HepG2 (cell line): ENCODE data around the gene MAP2K5. TPM values are rescaled to one million over a fixed set of nuclear protein-coding genes. Genes with fewer than 3 reads are reported as not detected.

ENCODE experiments used
- ATAC-seq: fragments of 200-7000 bp; cut with Tn5 transposase; 3 replicates; pipeline ENCODE4 v1.9.1; 2020; ENCODE audit warnings: mild to moderate bottlenecking, moderate library complexity
- BruUV-seq: library from RNA; stranded (reverse); fragments of 400-500 nt; replicated peaks from 2 replicates; lab custom pipeline; 2021; lab: Mats Ljungman, UMichigan
- CTCF ChIA-PET: fragments of 300-600 bp; formaldehyde crosslinking; extraction: SDS; loops from one replicate; lab custom pipeline; 2021; ENCODE audit warnings: low total read pairs, inconsistent platforms, low intra/inter-chr PET ratio; lab: Yijun Ruan, JAX
- POLR2A ChIA-PET: fragments of 350-600 bp; sonication (Branson Sonifier 250); formaldehyde crosslinking; loops from one replicate; lab custom pipeline; 2020; ENCODE audit warnings: antibody characterized with exemption, inconsistent platforms; lab: Yijun Ruan, JAX
- DNase-seq: peaks from one replicate; pipeline ENCODE4 v3.0.0-alpha.2; 2015; ENCODE audit warnings: low spot score
- FAIRE-seq: peaks from 3 replicates; lab custom pipeline; 2011; peaks lifted over from hg19 to GRCh38; lab: Jason Lieb, UNC
- H2AFZ ChIP-seq: one replicate; pipeline ENCODE4 v1.6.1; 2011; ENCODE audit warnings: low read length, inconsistent platforms
- H3K27ac ChIP-seq: fragments of 300-600 bp; 3 replicates; pipeline ENCODE4 v1.8.0; 2011; ENCODE audit warnings: mixed run types, mild to moderate bottlenecking, mixed read lengths, low read length, inconsistent platforms; ENCODE audit not compliant: insufficient read depth; ENCODE audit errors: extremely low read length
- H3K27me3 ChIP-seq, 2 experiments: fragments of 200-600 bp in 1 of 2; 2 replicates in 1 of 2; 3 replicates in 1 of 2; pipeline versions ENCODE4 v1.6.0 to v1.8.0; 2011; ENCODE audit warnings: low read length in 2 of 2, mild to moderate bottlenecking in 2 of 2, moderate library complexity in 2 of 2, inconsistent platforms in 1 of 2; ENCODE audit not compliant: insufficient read depth in 2 of 2, control insufficient read depth in 1 of 2
- H3K36me3 ChIP-seq, 2 experiments: fragments of 200-600 bp in 1 of 2; replicated peaks in 1 of 2; 2 replicates in 1 of 2; 3 replicates in 1 of 2; pipeline versions ENCODE4 v1.5.1 to v1.8.0; 2011; ENCODE audit warnings: low read length in 2 of 2, inconsistent platforms in 1 of 2; ENCODE audit not compliant: insufficient read depth in 2 of 2, control insufficient read depth in 1 of 2
- H3K4me1 ChIP-seq: 2 replicates; pipeline ENCODE4 v1.5.1; 2012; ENCODE audit warnings: low read length, inconsistent platforms; ENCODE audit not compliant: insufficient read depth
- H3K4me2 ChIP-seq: 2 replicates; pipeline ENCODE4 v1.6.0; 2011; ENCODE audit warnings: low read depth, low read length, inconsistent platforms
- H3K4me3 ChIP-seq, 3 experiments: fragments of 200-600 bp in 1 of 3; sonication (generic), shearing (Covaris generic) in 1 of 3; replicated peaks in 1 of 3; 2 replicates each; pipeline ENCODE4 v1.5.1; 2011 to 2016; ENCODE audit warnings: low read length in 3 of 3, inconsistent platforms in 2 of 3, low read depth in 2 of 3, mild to moderate bottlenecking in 2 of 3, control low read depth in 1 of 3, mixed read lengths in 1 of 3; ENCODE audit not compliant: insufficient read depth in 1 of 3
- H3K79me2 ChIP-seq: one replicate; pipeline ENCODE4 v1.6.1; 2011; ENCODE audit warnings: low read length, inconsistent platforms; ENCODE audit not compliant: insufficient read depth
- H3K9ac ChIP-seq: 2 replicates; pipeline ENCODE4 v1.6.0; 2011; ENCODE audit warnings: mild to moderate bottlenecking, low read depth, low read length, inconsistent platforms; ENCODE audit not compliant: insufficient read depth
- H3K9me3 ChIP-seq: 2 replicates; pipeline ENCODE4 v1.5.1; 2012; ENCODE audit warnings: mild to moderate bottlenecking, low read length
- H4K20me1 ChIP-seq: 2 replicates; pipeline ENCODE4 v1.6.0; 2011; ENCODE audit warnings: inconsistent platforms, mild to moderate bottlenecking, low read length, moderate library complexity; ENCODE audit not compliant: insufficient read depth
- CBX5 ChIP-seq: sonication (generic); formaldehyde crosslinking; IDR thresholded peaks from 2 replicates; pipeline ENCODE4 v1.4.0; 2020; ENCODE audit warnings: missing genetic modification reagents, borderline replicate concordance
- EHMT2 ChIP-seq: fragments of 200-600 bp; sonication (generic); IDR thresholded peaks from 2 replicates; pipeline ENCODE4 v1.7.0; 2017; ENCODE audit warnings: antibody characterized with exemption, low read depth, low read length, borderline replicate concordance
- GMEB2 ChIP-seq: IDR thresholded peaks from 2 replicates; pipeline ENCODE4 v1.6.1; 2016; ENCODE audit warnings: missing biosample characterization, missing genetic modification reagents, low read depth
- HINFP ChIP-seq: sonication (generic); formaldehyde crosslinking; IDR thresholded peaks from 2 replicates; pipeline ENCODE4 v1.4.0; 2020; ENCODE audit warnings: low read depth, mild to moderate bottlenecking, missing genetic modification reagents
- PRPF4 ChIP-seq: fragments of 200-400 bp; formaldehyde crosslinking; IDR thresholded peaks from 2 replicates; pipeline ENCODE4 v1.6.1; 2016; ENCODE audit warnings: low read length, low read depth; ENCODE audit not compliant: poor library complexity, severe bottlenecking
- SP1 ChIP-seq, 2 experiments: fragments of 450-650 bp in 1 of 2; sonication (generic) in 1 of 2; formaldehyde crosslinking in 1 of 2; IDR thresholded peaks; 2 replicates each; pipeline versions ENCODE4 v1.4.0 to v1.6.1; 2016 to 2020; ENCODE audit warnings: missing genetic modification reagents in 1 of 2
- THAP7 ChIP-seq: sonication (generic); formaldehyde crosslinking; IDR thresholded peaks from 2 replicates; pipeline ENCODE4 v1.8.1; 2023; ENCODE audit warnings: mild to moderate bottlenecking, missing genetic modification reagents
- ZNF616 ChIP-seq: sonication (generic); formaldehyde crosslinking; IDR thresholded peaks from 2 replicates; pipeline ENCODE4 v1.5.0; 2020; ENCODE audit warnings: low read depth, mild to moderate bottlenecking, missing genetic modification reagents
- ZNF639 ChIP-seq: conservative IDR thresholded peaks from 2 replicates; pipeline ENCODE4 v1.6.1; 2018; ENCODE audit warnings: missing genetic modification reagents
- WGBS: methylation state at CpG from one replicate; pipeline ENCODE4 v1.1.6; 2017; ENCODE audit warnings: low lambda C conversion rate; 5-methylcytosine and 5-hydroxymethylcytosine counted together
- in situ Hi-C: cut with HindIII; loops from 2 replicates; pipeline ENCODE4 v1.10.0; 2017; ENCODE audit warnings: low pct_unique_long_range_greater_than_20kb; ENCODE audit not compliant: extremely low pct_ligation_motif_present
- intact Hi-C: fragments of 100-400 bp; cut with micrococcal nuclease; formaldehyde crosslinking; loops from one replicate; pipeline ENCODE4 v1.10.0; 2022; ENCODE audit not compliant: unreplicated experiment
- polyA plus RNA-seq, 8 experiments: library from polyadenylated mRNA; depleted of rRNA in 3 of 8; stranded (reverse) in 7 of 8; unstranded in 1 of 8; fragments of >200 nt; fragmentation: Illumina TruSeq in 4 of 8; extraction: Trizol in 4 of 8; gene quantifications; 2 replicates each; pipeline versions ENCODE4 v1.2.1 to v1.2.3, GENCODE V29; 2011 to 2016; ENCODE audit warnings: low read depth in 4 of 8, missing spikeins in 1 of 8, mixed read lengths in 1 of 8; ENCODE audit not compliant: insufficient read depth in 1 of 8
- total RNA-seq, 5 experiments: library from RNA; depleted of rRNA; stranded (reverse); fragments of >200 nt; fragmentation: Illumina TruSeq; extraction: Trizol; gene quantifications; 2 replicates each; pipeline ENCODE4 v1.2.3, GENCODE V29; 2016; ENCODE audit warnings: low read depth in 1 of 5

Gene MAP2K5
- total and polyA plus RNA-seq, 2 of the 13 experiments (the other 11 are each of a cell fraction or from before 2014, with no cell fraction given), result 4.0 to 4.3 TPM

- TF ChIP-seq ZNF639 (CRISPR knock-in tag) (no peak), EHMT2 (no peak)
These were observed 14.0 kb upstream of the MAP2K5 start (continued) for GRCh38 chr15:67528513-67528912.

- no peak overlapping the region for H3K27ac ChIP-seq
- H3K27me3 ChIP-seq, result no peaks in the 10 kb centered on the region
- H3K36me3 ChIP-seq, result no peaks in the 10 kb centered on the region
- ATAC-seq, result no peak
- no peak overlapping the region for H2AFZ ChIP-seq
- no peak overlapping the region for H3K4me2 ChIP-seq
- no peak for FAIRE-seq
- H3K4me1 ChIP-seq, result peaks cover 7% of the 10 kb centered on the region; the same call in 1 of the 2 replicates
- ChIA-PET POLR2A (interaction anchor here (0.7 kb wide), 1 partner anchor 11 kb away, joined by 3 read pairs; the partner anchor contains the start of gene C15orf61), CTCF (no interaction called here)
- H3K4me3 ChIP-seq, result no peak overlapping the region
- no peaks in the 10 kb centered on the region for H4K20me1 ChIP-seq
- no peaks in the 10 kb centered on the region for H3K9me3 ChIP-seq
- TF ChIP-seq THAP7, result no peak
- in situ Hi-C loops (no loop called here), intact Hi-C loops (no loop called here)
- WGBS, result 71% methylated on average over 3 of the region's 3 CpGs
- no peaks in the 10 kb centered on the region for H3K79me2 ChIP-seq
- DNase-seq, result no peak
- no peak overlapping the region for H3K9ac ChIP-seq
- no TSS peak for BruUV-seq
These were observed 11.1 kb upstream of the MAP2K5 start for GRCh38 chr15:67531379-67531914.

GRCh38 chr15:67533873-67534272, 8.6 kb upstream of the MAP2K5 start:
- BruUV-seq, result no TSS peak

More at GRCh38 chr15:67533873-67534272, 8.6 kb upstream of the MAP2K5 start:
- H3K4me1 ChIP-seq, result peaks cover 8% of the 10 kb centered on the region; the same call in 1 of the 2 replicates
- ChIA-PET CTCF (no interaction called here), POLR2A (no interaction called here)
- H3K79me2 ChIP-seq, result no peaks in the 10 kb centered on the region
- no peak overlapping the region for H3K9ac ChIP-seq
- intact Hi-C loops (no loop called here), in situ Hi-C loops (no loop called here)
- H3K9me3 ChIP-seq, result no peaks in the 10 kb centered on the region
- no peak for DNase-seq
- H3K36me3 ChIP-seq, result no peaks in the 10 kb centered on the region
- no peak for FAIRE-seq
- no peak overlapping the region for H2AFZ ChIP-seq
- no peak overlapping the region for H3K27ac ChIP-seq
- H4K20me1 ChIP-seq, result no peaks in the 10 kb centered on the region
- WGBS, result 91% methylated on average over 1 of the region's 1 CpG
- no peaks in the 10 kb centered on the region for H3K27me3 ChIP-seq
- H3K4me2 ChIP-seq, result no peak overlapping the region
- TF ChIP-seq PRPF4, result no peak
- no peak for TF ChIP-seq ZNF616 (CRISPR knock-in tag)
- TF ChIP-seq GMEB2, result no peak
- TF ChIP-seq HINFP, result no peak
- no peak for TF ChIP-seq CBX5 (CRISPR knock-in tag)
- no peak for TF ChIP-seq SP1 (IDR thresholded peaks at IDR 0.05)
- TF ChIP-seq SP1 (CRISPR knock-in tag; IDR thresholded peaks at IDR 0.05), result no peak
- ATAC-seq, result no peak
- H3K4me3 ChIP-seq, result no peak overlapping the region
